Thyroid gland (tissue), 4 donors: ENCODE results near the gene TMED6. TPM values are rescaled to one million over a fixed set of nuclear protein-coding genes. Genes with fewer than 3 reads are reported as not detected.
"Not testable (repeated sequence)": the region's sequence is repeated elsewhere in the genome, so short reads cannot be mapped to it uniquely, and the experiment has no call there.

Source experiments
- DNase-seq, 2 donors: peaks; one replicate each; pipeline ENCODE4 v3.0.0-alpha.2; 2019
- H3K27ac ChIP-seq, 3 donors: fragments of 200-600 bp; sonication (generic); 1 replicate in 2 of 3; 2 replicates in 1 of 3; pipeline ENCODE4 v1.5.1; 2016 to 2019; ENCODE audit warnings: mild to moderate bottlenecking in 1 of 3, moderate library complexity in 1 of 3
- H3K27me3 ChIP-seq: fragments of 200-600 bp; sonication (generic); one replicate; pipeline ENCODE4 v1.5.1; 2019
- H3K36me3 ChIP-seq, 2 donors: fragments of 200-600 bp; sonication (generic); one replicate each; pipeline ENCODE4 v1.5.1; 2016 to 2019
- H3K4me1 ChIP-seq, 2 donors: fragments of 200-600 bp; sonication (generic); one replicate each; pipeline ENCODE4 v1.5.1; 2017 to 2019
- H3K4me3 ChIP-seq, 3 donors: fragments of 200-600 bp; sonication (generic); replicated peaks in 1 of 3; 1 replicate in 2 of 3; 2 replicates in 1 of 3; pipeline ENCODE4 v1.5.1; 2016; ENCODE audit warnings: mild to moderate bottlenecking in 1 of 3
- H3K9me3 ChIP-seq: fragments of 200-600 bp; sonication (generic); one replicate; pipeline ENCODE4 v1.5.1; 2017
- CTCF ChIP-seq, 6 experiments: fragments of 200-600 bp in 3 of 6; fragments of 450-650 bp in 3 of 6; sonication (generic) in 3 of 6; IDR thresholded peaks; one replicate each; pipeline ENCODE4 v1.5.1; 2016 to 2019; ENCODE audit warnings: antibody characterized with exemption in 6 of 6, mild to moderate bottlenecking in 2 of 6, inconsistent platforms in 1 of 6, moderate library complexity in 1 of 6
- POLR2A ChIP-seq, 2 donors: fragments of 450-650 bp; IDR thresholded peaks; one replicate each; pipeline ENCODE4 v1.6.1; 2017; ENCODE audit warnings: antibody characterized with exemption in 2 of 2, mild to moderate bottlenecking in 2 of 2, moderate library complexity in 1 of 2
- WGBS, 2 donors: methylation state at CpG; one replicate each; pipeline ENCODE4 v1.1.5; 2017; 5-methylcytosine and 5-hydroxymethylcytosine counted together
- intact Hi-C: fragments of 100-400 bp; cut with DNase I; formaldehyde crosslinking; loops from one replicate; pipeline ENCODE4 v1.15.1; 2023
- total RNA-seq, 4 donors: library from RNA; depleted of rRNA; stranded (reverse); fragments of >200 nt; gene quantifications; one replicate each; pipeline ENCODE4 v1.2.3, GENCODE V29; 2016

The TMED6 gene
- total RNA-seq, 4 donors from 2014 or later = 4.1 TPM; not detected in 3

GRCh38 chr16:69364088-69364487, 12.5 kb upstream of the TMED6 start:
- TF ChIP-seq CTCF (IDR thresholded peaks at IDR 0.05) = no peak
- TF ChIP-seq POLR2A (IDR thresholded peaks at IDR 0.05) = no peak
- H3K4me3 ChIP-seq = no peak overlapping the region
- H3K4me1 ChIP-seq = no peaks in the 10 kb centered on the region
- DNase-seq = no peak
- no peak overlapping the region for H3K27ac ChIP-seq
- 98 to 100% methylated on average over 2 of the region's 2 CpGs for WGBS, 2 donors
- intact Hi-C loops = no loop called here
- H3K27me3 ChIP-seq = no peaks in the 10 kb centered on the region
- peaks cover 40 to 42% of the 10 kb centered on the region in 2 donors for H3K36me3 ChIP-seq
- H3K9me3 ChIP-seq = no peaks in the 10 kb centered on the region

- Histone ChIP-seq H3K4me3 (no peak overlapping the region), H3K36me3 (peaks cover 32 to 36% of the 10 kb centered on the region in 2 donors), H3K9me3 (no peaks in the 10 kb centered on the region), H3K27me3 (no peaks in the 10 kb centered on the region), H3K4me1 (no peaks in the 10 kb centered on the region), H3K27ac (no peak overlapping the region)
- TF ChIP-seq POLR2A (IDR thresholded peaks at IDR 0.05) (no peak), CTCF (IDR thresholded peaks at IDR 0.05) (no peak)
- peak; percentile 58 to 73 for DNase-seq
- WGBS, 2 donors = 67 to 77% methylated on average over 5 of the region's 5 CpGs
- intact Hi-C loops = no loop called here
These were observed 11.7 kb upstream of the TMED6 start for GRCh38 chr16:69363281-69363717.

- H3K27ac ChIP-seq, intact Hi-C loops, H3K9me3 ChIP-seq, DNase-seq, H3K4me3 ChIP-seq, H3K27me3 ChIP-seq: not testable (repeated sequence)
- Histone ChIP-seq H3K4me1 (peaks cover 5 to 15% of the 10 kb centered on the region in 2 donors), H3K36me3 (peaks cover 6 to 18% of the 10 kb centered on the region in 2 donors)
- WGBS, 2 donors = 86 to 88% methylated on average over 9 of the region's 9 CpGs
These were observed 8.5 kb upstream of the TMED6 start for GRCh38 chr16:69360070-69360469.

- TF ChIP-seq POLR2A (IDR thresholded peaks at IDR 0.05) (no peak), CTCF (IDR thresholded peaks at IDR 0.05) (no peak)
- Histone ChIP-seq H3K27ac (peak overlapping the region in 1 of 3 donors; percentile 13), H3K9me3 (no peaks in the 10 kb centered on the region), H3K4me3 (no peak overlapping the region), H3K36me3 (peaks cover 0 to 4% of the 10 kb centered on the region in 2 donors), H3K27me3 (no peaks in the 10 kb centered on the region), H3K4me1 (peaks cover 8 to 13% of the 10 kb centered on the region in 2 donors)
- 49 to 51% methylated on average over 6 of the region's 6 CpGs for whole genome bisulfite sequencing, 2 donors
- intact Hi-C loops = no loop called here
- DNase-seq = peak; percentile 30
These were observed 951 bp downstream of the TMED6 start for GRCh38 chr16:69350536-69351133.

- H3K36me3 ChIP-seq = no peaks in the 10 kb centered on the region
- 88 to 90% methylated on average over 10 of the region's 10 CpGs for WGBS, 2 donors
- TF ChIP-seq POLR2A (IDR thresholded peaks at IDR 0.05) = no peak
- TF ChIP-seq CTCF (IDR thresholded peaks at IDR 0.05) = no peak
- DNase-seq = no peak
- H3K27me3 ChIP-seq = no peaks in the 10 kb centered on the region
- H3K9me3 ChIP-seq = no peaks in the 10 kb centered on the region
- H3K4me1 ChIP-seq = peaks cover 8 to 13% of the 10 kb centered on the region in 2 donors
- H3K4me3 ChIP-seq = no peak overlapping the region
- H3K27ac ChIP-seq = peak overlapping the region in 1 of 3 donors; percentile 2
- intact Hi-C loops = no loop called here
These were observed 2.0 kb downstream of the TMED6 start for GRCh38 chr16:69349536-69349935.
